HG03196 (cell line): ENCODE data around the gene CRYBG2.

Experiments used
- ATAC-seq: cut with Tn5 transposase; IDR thresholded peaks from one replicate; pipeline ENCODE4 v1.9.1; 2021; ENCODE audit not compliant: unreplicated experiment

Gene CRYBG2

GRCh38 chr1:26282401-26282918 lies 71.5 kb downstream of the CRYBG2 start:
- ATAC-seq = no peak

GRCh38 chr1:26281971-26282370 lies 72.0 kb downstream of the CRYBG2 start:
- no peak for ATAC-seq

DNA sequence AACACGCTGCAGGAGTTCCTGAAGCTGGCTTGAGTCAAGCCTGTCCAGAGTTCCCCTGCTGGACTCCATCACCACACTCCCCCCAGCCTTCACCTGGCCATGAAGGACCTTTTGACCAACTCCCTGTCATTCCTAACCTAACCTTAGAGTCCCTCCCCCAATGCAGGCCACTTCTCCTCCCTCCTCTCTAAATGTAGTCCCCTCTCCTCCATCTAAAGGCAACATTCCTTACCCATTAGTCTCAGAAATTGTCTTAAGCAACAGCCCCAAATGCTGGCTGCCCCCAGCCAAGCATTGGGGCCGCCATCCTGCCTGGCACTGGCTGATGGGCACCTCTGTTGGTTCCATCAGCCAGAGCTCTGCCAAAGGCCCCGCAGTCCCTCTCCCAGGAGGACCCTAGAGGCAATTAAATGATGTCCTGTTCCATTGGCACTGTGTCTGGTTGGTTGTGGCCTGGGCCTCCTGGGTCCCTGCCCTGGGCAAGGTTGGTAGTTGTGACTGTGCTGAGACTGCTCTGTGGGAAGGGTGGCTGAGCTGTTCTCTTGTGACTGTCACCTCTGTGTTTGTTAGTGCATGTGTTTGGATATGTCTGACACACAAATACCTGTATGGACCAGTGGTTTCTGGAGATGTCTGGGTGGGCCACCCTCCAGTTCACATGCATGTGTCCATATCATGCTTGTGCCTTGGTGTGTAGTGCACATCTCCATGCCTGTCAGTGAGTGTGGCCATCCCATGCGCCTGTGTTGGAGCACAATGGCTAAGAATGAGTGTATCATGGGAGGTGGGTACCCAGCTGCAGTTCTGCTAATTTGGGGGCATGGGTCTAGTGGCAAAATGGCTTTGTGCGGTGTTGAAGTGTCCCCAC lies 72.6 kb downstream of the CRYBG2 start:
- no peak for ATAC-seq

- ATAC-seq = no peak
These were observed 73.4 kb downstream of the CRYBG2 start for GRCh38 chr1:26280333-26281042.

GRCh38 chr1:26279456-26280332 lies 74.2 kb downstream of the CRYBG2 start, which contains the start of gene SH3BGRL3:
Gene SH3BGRL3, plus strand, starts transcription at chr1:26280086. Its CDS starts 70 bp downstream, at chr1:26280156.
- ATAC-seq = peak; percentile 48

- ATAC-seq = no peak
These were observed 75.0 kb downstream of the CRYBG2 start for GRCh38 chr1:26278724-26279455.

DNA sequence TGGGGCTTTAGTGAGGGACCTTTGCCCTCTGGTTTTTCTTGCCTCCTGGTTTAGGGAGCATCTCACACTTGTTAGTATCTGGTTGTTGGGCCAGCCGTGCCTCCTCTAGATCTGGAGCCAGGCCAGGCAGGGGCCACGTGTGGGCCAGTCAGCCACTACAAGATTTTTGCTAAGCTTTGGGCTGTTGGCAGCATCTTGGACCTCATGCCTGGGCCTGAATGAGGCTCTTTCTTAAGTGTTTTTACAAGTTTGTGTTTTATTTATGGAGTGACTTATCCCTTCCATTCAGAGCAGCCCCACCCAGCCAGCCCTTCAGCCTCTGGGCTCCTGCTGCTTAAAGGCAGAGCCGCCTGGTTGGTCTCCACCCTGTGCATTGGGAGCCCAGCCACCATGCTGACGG lies 75.6 kb downstream of the CRYBG2 start:
- ATAC-seq = no peak

DNA sequence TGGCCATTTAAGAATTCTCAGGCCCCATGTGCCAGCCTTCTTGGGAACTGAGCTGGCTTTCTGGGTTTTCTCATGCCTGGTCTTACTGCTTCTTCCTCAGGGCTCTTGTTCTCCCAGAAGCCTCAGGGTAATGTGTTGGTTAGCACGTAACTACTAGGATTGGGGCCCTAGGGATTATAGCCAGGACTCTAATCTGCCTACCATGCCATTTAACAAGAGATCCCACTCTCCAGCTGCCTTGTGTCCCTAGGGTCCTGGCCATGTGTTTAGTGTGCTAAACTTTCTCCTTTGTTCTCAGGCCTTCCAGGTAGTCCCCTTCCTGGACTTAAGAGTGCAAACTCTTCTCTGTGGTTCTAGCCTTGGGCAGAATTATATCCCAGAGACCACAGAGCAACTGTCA lies 76.2 kb downstream of the CRYBG2 start:
- ATAC-seq = no peak

DNA sequence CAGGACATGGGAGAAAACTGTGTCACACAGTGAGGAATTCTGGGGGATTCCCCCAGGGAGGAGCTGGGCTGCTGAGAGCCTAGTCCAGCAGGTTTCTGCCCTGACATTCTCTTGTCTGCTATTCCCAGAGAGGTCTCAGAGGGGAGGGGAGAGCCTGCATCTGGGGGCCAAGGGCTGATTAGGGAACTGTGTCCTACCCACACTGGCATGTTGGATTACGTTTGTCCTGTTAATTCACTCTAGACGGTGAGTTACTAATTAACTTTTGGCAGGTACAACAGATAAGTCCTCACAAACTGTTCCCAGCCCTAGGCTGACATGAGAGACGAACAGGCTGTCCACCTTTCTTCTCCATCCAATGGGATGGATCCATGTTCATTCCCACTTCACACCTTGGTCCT lies 76.7 kb downstream of the CRYBG2 start:
- ATAC-seq = no peak

DNA sequence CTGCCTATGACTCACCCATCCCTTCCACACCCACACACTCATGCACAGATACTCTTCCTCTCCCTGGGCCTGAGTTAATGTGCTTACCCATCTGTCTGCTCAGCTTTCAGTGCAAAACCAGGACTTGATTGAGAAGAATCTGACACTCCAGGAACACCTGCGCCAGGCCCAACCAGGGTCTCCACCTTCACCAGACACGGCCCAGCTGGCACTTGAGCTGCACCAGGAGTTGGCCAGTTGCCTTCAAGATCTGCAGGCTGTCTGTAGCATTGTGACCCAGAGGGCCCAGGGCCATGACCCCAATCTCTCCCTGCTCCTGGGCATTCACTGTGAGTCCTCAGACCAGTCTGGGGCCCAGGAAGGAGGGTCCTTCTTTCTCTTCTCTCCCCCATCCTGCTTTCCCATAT lies 77.5 kb downstream of the CRYBG2 start:
- ATAC-seq = no peak

DNA sequence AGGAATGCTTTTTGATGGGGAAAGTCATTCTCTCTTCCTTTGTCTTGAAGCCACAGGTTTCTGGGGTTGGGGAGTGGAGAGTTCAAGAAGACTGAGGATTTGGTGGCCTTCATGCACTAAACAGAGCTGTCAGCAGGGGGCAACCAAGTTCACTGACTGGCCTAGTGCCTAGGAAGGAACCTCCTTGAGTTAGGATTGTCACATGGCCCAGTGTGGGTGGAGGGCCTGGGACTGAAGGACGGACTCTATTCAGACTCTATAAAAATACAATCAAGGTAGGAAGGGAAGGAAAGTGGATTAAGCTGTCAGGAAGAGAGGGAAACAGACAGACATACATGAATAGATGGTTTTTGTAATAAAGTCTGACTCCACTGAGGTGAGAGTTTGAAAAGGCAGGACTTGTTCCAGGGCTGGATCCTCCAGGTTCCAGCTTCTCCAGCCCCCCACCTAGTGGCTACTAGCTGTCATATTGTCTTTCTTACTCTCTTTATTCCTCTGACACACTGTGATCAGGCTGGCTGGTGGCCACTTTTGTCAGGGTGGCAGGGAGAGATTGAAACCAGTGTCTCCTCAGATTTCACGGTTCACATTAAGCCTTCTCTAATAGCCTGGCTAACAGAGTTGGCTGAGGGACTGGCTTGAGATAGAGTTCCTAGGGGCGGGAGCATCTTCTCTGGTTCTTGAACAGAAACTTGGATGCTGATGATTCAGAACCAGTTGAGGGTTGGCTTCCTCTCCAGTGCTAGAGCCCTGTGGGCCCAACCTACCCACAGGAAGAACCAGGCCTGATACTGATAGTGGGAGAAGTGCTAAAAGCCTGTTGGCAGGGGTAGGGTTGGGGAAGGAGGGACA lies 78.1 kb downstream of the CRYBG2 start:
- no peak for ATAC-seq

- no peak for ATAC-seq
These were observed 79.0 kb downstream of the CRYBG2 start for GRCh38 chr1:26274801-26275425.
